ENCODE measurements around the gene ZNF385B.

- TF ChIP-seq, protein P1, sequence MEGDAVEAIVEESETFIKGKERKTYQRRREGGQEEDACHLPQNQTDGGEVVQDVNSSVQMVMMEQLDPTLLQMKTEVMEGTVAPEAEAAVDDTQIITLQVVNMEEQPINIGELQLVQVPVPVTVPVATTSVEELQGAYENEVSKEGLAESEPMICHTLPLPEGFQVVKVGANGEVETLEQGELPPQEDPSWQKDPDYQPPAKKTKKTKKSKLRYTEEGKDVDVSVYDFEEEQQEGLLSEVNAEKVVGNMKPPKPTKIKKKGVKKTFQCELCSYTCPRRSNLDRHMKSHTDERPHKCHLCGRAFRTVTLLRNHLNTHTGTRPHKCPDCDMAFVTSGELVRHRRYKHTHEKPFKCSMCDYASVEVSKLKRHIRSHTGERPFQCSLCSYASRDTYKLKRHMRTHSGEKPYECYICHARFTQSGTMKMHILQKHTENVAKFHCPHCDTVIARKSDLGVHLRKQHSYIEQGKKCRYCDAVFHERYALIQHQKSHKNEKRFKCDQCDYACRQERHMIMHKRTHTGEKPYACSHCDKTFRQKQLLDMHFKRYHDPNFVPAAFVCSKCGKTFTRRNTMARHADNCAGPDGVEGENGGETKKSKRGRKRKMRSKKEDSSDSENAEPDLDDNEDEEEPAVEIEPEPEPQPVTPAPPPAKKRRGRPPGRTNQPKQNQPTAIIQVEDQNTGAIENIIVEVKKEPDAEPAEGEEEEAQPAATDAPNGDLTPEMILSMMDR (IDR thresholded peaks at IDR 0.05): no peak
- TF ChIP-seq EZH2 (IDR thresholded peaks at IDR 0.05): no peak
- TF ChIP-seq EZH2phosphoT487 (IDR thresholded peaks at IDR 0.05): no peak
These were observed 38.9 kb downstream of the ZNF385B start for GRCh38 chr2:179822540-179822939.

All from neural progenitor cell (in vitro differentiated cells).